Kidney (tissue), 14 donors: ENCODE measurements around the gene NSUN3. TPM values are rescaled to one million over a fixed set of nuclear protein-coding genes. Genes with fewer than 3 reads are reported as not detected.
"Not testable (repeated sequence)": the region's sequence is repeated elsewhere in the genome, so short reads cannot be mapped to it uniquely, and the experiment has no call there.

Source experiments
- DNase-seq, 5 donors: peaks; one replicate each; pipeline ENCODE4 v3.0.0-alpha.2; 2013 to 2020
- FAIRE-seq: peaks from 2 replicates; lab custom pipeline; 2012; peaks lifted over from hg19 to GRCh38; lab: Jason Lieb, UNC
- H3K27ac ChIP-seq, 2 donors: one replicate each; pipeline ENCODE4 v1.7.0; 2013; ENCODE audit warnings: low read depth in 2 of 2, low read length in 2 of 2, inconsistent platforms in 1 of 2
- H3K27me3 ChIP-seq: one replicate; pipeline ENCODE4 v1.7.1; 2013; ENCODE audit warnings: low read length, inconsistent platforms; ENCODE audit not compliant: control insufficient read depth, insufficient read depth
- H3K36me3 ChIP-seq, 3 donors: one replicate each; pipeline versions ENCODE4 v1.7.0 to v1.7.1; 2013; ENCODE audit warnings: low read length in 3 of 3, control low read depth in 1 of 3, inconsistent platforms in 1 of 3; ENCODE audit not compliant: insufficient read depth in 3 of 3, control insufficient read depth in 2 of 3
- H3K4me1 ChIP-seq, 3 donors: one replicate each; pipeline versions ENCODE4 v1.7.0 to v1.7.1; 2013; ENCODE audit warnings: low read length in 3 of 3, inconsistent platforms in 1 of 3, low read depth in 1 of 3; ENCODE audit not compliant: control insufficient read depth in 2 of 3, insufficient read depth in 2 of 3
- H3K4me3 ChIP-seq, 3 donors: one replicate each; pipeline versions ENCODE4 v1.7.0 to v1.8.1; 2013; ENCODE audit warnings: low read length in 3 of 3, control low read depth in 1 of 3, inconsistent platforms in 1 of 3
- H3K9ac ChIP-seq, 3 donors: one replicate each; pipeline versions ENCODE4 v1.7.0 to v1.7.1; 2013; ENCODE audit warnings: low read length in 3 of 3, control low read depth in 1 of 3, inconsistent platforms in 1 of 3
- H3K9me3 ChIP-seq, 3 donors: one replicate each; pipeline versions ENCODE4 v1.7.0 to v1.7.1; 2013; ENCODE audit warnings: low read length in 3 of 3, control low read depth in 1 of 3, inconsistent platforms in 1 of 3; ENCODE audit not compliant: control insufficient read depth in 2 of 3, insufficient read depth in 1 of 3
- intact Hi-C: fragments of 100-400 bp; cut with DNase I; formaldehyde crosslinking; loops from one replicate; pipeline ENCODE4 v1.11.1; 2022
- polyA plus RNA-seq: library from polyadenylated mRNA; stranded (reverse); fragments of 350-450 nt; fragmentation: Illumina TruSeq; extraction: RNeasy Lipid Tissue Mini Kit (QIAGEN cat#74804); gene quantifications from one replicate; pipeline ENCODE4 v1.2.3, GENCODE V29; 2014; ENCODE audit warnings: low read depth, low replicate concordance; ENCODE audit not compliant: insufficient read depth
- total RNA-seq: library from RNA; stranded (reverse); fragmentation: NEBNext Ultra II Directional; extraction: Animal tissue kit (Norgen Biotek cat#: 25700); gene quantifications from one replicate; pipeline ENCODE4 v1.2.1, GENCODE V29; 2021
- TF ChIP-seq, protein P1 (sequence below): IDR thresholded peaks from 3 replicates; pipeline ENCODE4 v1.5.1; 2012; ENCODE audit warnings: mild to moderate bottlenecking, moderate library complexity, borderline replicate concordance; ENCODE audit not compliant: insufficient read depth; ENCODE audit errors: extremely low read depth
- donor health status: control.
- donor health status: control.
- donor health status: control.
- donor health status: control.
- donor health status: control.
- donor health status: DM: yes; HTN: yes; CAD: no.
- donor health status: Normal renal cell carcinoma (clear cell type).

The NSUN3 gene
- total and polyA plus RNA-seq, 2 donors from 2014 or later = 6.5 to 16.3 TPM

DNA sequence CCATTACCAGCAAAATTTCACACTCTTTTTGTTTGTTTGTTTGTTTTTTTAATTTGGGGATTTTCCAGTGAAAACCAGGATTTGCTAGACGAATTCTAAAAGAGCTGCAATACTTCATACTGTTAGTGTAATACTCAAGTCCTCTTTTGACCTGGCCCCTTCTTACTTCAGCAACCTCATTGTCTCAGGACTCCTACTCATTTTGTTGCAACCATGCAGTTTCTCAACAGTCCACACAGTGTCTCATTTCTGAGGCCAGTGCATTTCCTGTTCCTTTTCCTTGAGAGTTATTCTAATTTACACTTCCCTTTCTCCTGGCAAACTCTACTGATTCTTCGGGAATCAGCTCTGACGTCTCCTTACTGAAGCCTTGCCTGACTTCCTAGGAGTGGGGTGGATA, 35.6 kb downstream of the NSUN3 start:
- H3K9ac ChIP-seq = no peak overlapping the region

DNA sequence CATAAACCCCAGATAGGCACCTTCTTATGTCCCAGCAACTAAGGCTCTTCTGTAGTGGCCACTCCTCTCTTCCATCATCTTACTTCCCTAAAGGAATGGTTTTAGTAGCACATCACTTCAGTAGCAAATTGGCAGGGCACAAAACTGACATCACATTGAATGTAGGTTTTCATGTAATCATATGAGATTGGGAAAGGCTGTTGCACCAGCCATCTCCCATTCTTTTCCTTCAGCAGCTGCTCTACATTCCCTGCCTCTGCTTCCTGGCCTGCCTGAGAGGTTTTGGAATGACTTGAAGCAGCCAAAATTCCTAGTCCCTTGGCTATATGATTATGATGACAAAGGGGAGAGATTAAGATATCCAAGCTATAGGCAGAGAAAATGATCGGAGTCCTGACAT, 36.5 kb downstream of the NSUN3 start:
- H3K9ac ChIP-seq = no peak overlapping the region
- H3K4me1 ChIP-seq = no peaks in the 10 kb centered on the region
- peaks cover 0 to 14% (median 5%) of the 10 kb centered on the region in 3 donors for H3K36me3 ChIP-seq
- FAIRE-seq (no peak), DNase-seq (no peak)
- H3K4me3 ChIP-seq = no peak overlapping the region
- no peaks in the 10 kb centered on the region for H3K9me3 ChIP-seq
- TF ChIP-seq, protein P1, sequence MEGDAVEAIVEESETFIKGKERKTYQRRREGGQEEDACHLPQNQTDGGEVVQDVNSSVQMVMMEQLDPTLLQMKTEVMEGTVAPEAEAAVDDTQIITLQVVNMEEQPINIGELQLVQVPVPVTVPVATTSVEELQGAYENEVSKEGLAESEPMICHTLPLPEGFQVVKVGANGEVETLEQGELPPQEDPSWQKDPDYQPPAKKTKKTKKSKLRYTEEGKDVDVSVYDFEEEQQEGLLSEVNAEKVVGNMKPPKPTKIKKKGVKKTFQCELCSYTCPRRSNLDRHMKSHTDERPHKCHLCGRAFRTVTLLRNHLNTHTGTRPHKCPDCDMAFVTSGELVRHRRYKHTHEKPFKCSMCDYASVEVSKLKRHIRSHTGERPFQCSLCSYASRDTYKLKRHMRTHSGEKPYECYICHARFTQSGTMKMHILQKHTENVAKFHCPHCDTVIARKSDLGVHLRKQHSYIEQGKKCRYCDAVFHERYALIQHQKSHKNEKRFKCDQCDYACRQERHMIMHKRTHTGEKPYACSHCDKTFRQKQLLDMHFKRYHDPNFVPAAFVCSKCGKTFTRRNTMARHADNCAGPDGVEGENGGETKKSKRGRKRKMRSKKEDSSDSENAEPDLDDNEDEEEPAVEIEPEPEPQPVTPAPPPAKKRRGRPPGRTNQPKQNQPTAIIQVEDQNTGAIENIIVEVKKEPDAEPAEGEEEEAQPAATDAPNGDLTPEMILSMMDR = no peak
- no peak overlapping the region for H3K27ac ChIP-seq
- no peaks in the 10 kb centered on the region for H3K27me3 ChIP-seq
- intact Hi-C loops = no loop called here

More for the DNA sequence above, 35.6 kb downstream of the NSUN3 start:
- DNase-seq = no peak
- no peaks in the 10 kb centered on the region for H3K27me3 ChIP-seq
- FAIRE-seq = no peak
- intact Hi-C loops = no loop called here
- H3K27ac ChIP-seq = no peak overlapping the region
- no peaks in the 10 kb centered on the region for H3K4me1 ChIP-seq
- H3K4me3 ChIP-seq = no peak overlapping the region
- TF ChIP-seq, protein P1 = no peak
- H3K36me3 ChIP-seq = peaks cover 0 to 14% (median 5%) of the 10 kb centered on the region in 3 donors
- H3K9me3 ChIP-seq = no peaks in the 10 kb centered on the region

DNA sequence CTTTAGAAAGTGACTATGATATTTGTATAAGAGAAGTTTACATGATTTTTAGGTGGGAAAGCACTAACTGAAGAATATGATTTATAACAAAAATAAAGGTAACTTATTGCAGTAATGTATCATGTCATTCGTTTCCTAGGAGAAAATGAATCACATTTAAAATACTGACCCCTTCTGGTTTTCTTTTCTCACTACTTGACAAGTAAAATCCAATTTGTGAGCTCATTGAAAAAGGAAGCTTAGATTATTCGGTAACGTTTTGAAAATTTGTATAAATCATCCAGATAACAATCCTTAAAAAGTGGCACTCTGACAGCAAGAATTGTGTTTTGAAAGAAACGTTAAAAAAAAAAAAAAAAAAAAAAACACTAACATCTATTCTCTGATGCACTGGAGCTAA, 39.0 kb downstream of the NSUN3 start:
- DNase-seq (no peak), FAIRE-seq (peak; percentile 37)
- H3K4me1 ChIP-seq = no peaks in the 10 kb centered on the region
- no peak overlapping the region for H3K9ac ChIP-seq
- TF ChIP-seq, protein P1 = no peak
- no peak overlapping the region for H3K27ac ChIP-seq
- H3K4me3 ChIP-seq = no peak overlapping the region
- H3K27me3 ChIP-seq = no peaks in the 10 kb centered on the region
- H3K36me3 ChIP-seq = peaks cover 0 to 5% (median 5%) of the 10 kb centered on the region in 3 donors
- no peaks in the 10 kb centered on the region for H3K9me3 ChIP-seq
- intact Hi-C loops = no loop called here

DNA sequence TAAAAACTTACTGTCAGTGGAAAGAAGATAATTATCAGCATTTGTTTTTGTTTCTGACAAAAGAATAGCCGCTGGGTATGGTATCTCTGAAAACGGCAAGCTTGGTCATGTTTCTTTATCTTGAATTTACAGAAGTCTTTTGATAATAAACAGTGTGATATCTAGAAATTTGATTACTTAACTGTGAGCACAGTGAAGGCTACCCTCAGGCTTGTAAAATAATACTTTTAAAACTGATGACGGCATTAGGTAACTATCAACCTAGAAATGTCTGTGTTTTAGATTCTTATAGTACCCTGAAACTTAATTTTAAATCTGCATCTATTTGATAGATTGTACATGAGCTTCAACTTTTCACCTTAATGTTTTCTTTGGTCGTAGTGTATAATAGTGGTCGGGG, 43.4 kb downstream of the NSUN3 start:
- Histone ChIP-seq H3K27ac (no peak overlapping the region), H3K4me3 (no peak overlapping the region), H3K36me3 (no peaks in the 10 kb centered on the region), H3K4me1 (no peaks in the 10 kb centered on the region), H3K9ac (no peak overlapping the region), H3K9me3 (no peaks in the 10 kb centered on the region), H3K27me3 (no peaks in the 10 kb centered on the region)
- FAIRE-seq (no peak), DNase-seq (no peak)
- intact Hi-C loops = no loop called here
- TF ChIP-seq, protein P1 = no peak

DNA sequence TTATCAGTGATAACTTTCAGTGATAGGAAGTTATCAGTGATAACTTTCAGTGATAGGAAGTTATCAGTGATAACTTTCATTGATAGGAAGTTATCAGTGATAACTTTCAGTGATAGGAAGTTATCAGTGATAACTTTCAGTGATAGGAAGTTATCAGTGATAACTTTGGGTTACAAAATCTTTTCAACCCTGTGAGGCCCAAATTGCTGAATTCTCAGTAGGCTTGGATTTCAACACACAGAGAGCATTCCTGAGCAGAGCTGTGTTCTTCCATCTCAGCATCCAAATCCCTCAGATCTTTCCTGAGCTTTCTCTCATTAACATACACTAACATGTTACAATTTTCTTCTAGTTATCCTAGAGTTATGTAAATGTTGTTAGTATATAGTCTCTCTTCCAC, 47.4 kb downstream of the NSUN3 start:
- H3K9ac ChIP-seq, H3K4me1 ChIP-seq, DNase-seq, H3K4me3 ChIP-seq, H3K36me3 ChIP-seq, H3K9me3 ChIP-seq, intact Hi-C loops, H3K27me3 ChIP-seq, H3K27ac ChIP-seq: not testable (repeated sequence)
- peak; percentile 17 for FAIRE-seq
